Panc1 (cell line): ENCODE measurements around the gene C10orf105. TPM values are rescaled to one million over a fixed set of nuclear protein-coding genes. Genes with fewer than 3 reads are reported as not detected.

Experiments
- ATAC-seq: fragments of 200-7000 bp; cut with Tn5 transposase; 2 replicates; pipeline ENCODE4 v1.9.1; 2020; ENCODE audit warnings: mild to moderate bottlenecking, moderate library complexity
- BruUV-seq: library from RNA; stranded (reverse); fragments of 400-500 nt; replicated peaks from 2 replicates; lab custom pipeline; 2021; lab: Mats Ljungman, UMichigan
- CTCF ChIA-PET: fragments of 300-600 bp; sonication (Branson Sonifier 250); formaldehyde crosslinking; loops from one replicate; lab custom pipeline; 2022; ENCODE audit warnings: antibody characterized with exemption; lab: Charles Lee
- POLR2A ChIA-PET: fragments of 300-600 bp; sonication (Branson Sonifier 250); formaldehyde crosslinking; loops from one replicate; lab custom pipeline; 2022; ENCODE audit warnings: antibody characterized with exemption; lab: Charles Lee
- DNase-seq: peaks from one replicate; pipeline ENCODE4 v3.0.0-alpha.2; 2010; ENCODE audit warnings: low read depth, low spot score
- H3K27ac ChIP-seq: 2 replicates; pipeline ENCODE4 v1.5.1; 2011; ENCODE audit warnings: mild to moderate bottlenecking, low read length, inconsistent platforms
- H3K27me3 ChIP-seq: fragments of 200-500 bp; sonication (Bioruptor generic); 2 replicates; pipeline ENCODE4 v1.6.0; 2014; ENCODE audit warnings: low read length, inconsistent platforms; ENCODE audit not compliant: control insufficient read depth, insufficient read depth
- H3K36me3 ChIP-seq: fragments of 200-500 bp; sonication (Bioruptor generic); 2 replicates; pipeline ENCODE4 v1.5.1; 2014; ENCODE audit warnings: inconsistent platforms, mild to moderate bottlenecking, low read length, moderate library complexity; ENCODE audit not compliant: control insufficient read depth, insufficient read depth
- H3K4me1 ChIP-seq: 2 replicates; pipeline ENCODE4 v1.5.1; 2011; ENCODE audit warnings: inconsistent platforms, mild to moderate bottlenecking, low read length, moderate library complexity; ENCODE audit not compliant: control insufficient read depth, insufficient read depth
- H3K4me3 ChIP-seq, 2 experiments: 2 replicates each; pipeline ENCODE4 v1.5.1; 2011 to 2012; ENCODE audit warnings: low read depth in 2 of 2, low read length in 2 of 2, mild to moderate bottlenecking in 2 of 2, inconsistent platforms in 1 of 2, moderate library complexity in 1 of 2
- H3K9me3 ChIP-seq: fragments of 200-500 bp; sonication (Bioruptor generic); 2 replicates; pipeline ENCODE4 v1.5.1; 2014; ENCODE audit warnings: low read depth, mild to moderate bottlenecking, inconsistent platforms, low read length, moderate library complexity; ENCODE audit not compliant: control insufficient read depth, insufficient read depth
- POLR2AphosphoS5 ChIP-seq: IDR thresholded peaks from 2 replicates; pipeline ENCODE4 v1.6.1; 2012; ENCODE audit warnings: mild to moderate bottlenecking, low read depth, low read length, moderate library complexity
- SIN3A ChIP-seq: IDR thresholded peaks from 2 replicates; pipeline ENCODE4 v1.6.1; 2012; ENCODE audit warnings: low read depth, mild to moderate bottlenecking, low read length, moderate library complexity, borderline replicate concordance; ENCODE audit not compliant: insufficient read depth
- TCF7L2 ChIP-seq: IDR thresholded peaks from 2 replicates; pipeline ENCODE4 v1.6.1; 2011; ENCODE audit warnings: mild to moderate bottlenecking, low read depth, low read length, inconsistent platforms
- in situ Hi-C: cut with HindIII; loops from 2 replicates; pipeline ENCODE4 v1.10.0; 2016; ENCODE audit warnings: low sequenced_read_pairs, low pct_unique_long_range_greater_than_20kb
- intact Hi-C: fragments of 100-400 bp; cut with micrococcal nuclease; formaldehyde crosslinking; loops from one replicate; pipeline ENCODE4 v1.10.0; 2022; ENCODE audit not compliant: unreplicated experiment
- total RNA-seq: library from RNA; stranded (reverse); gene quantifications from one replicate; pipeline ENCODE4 v1.2.1, GENCODE V29; 2021; ENCODE audit not compliant: unreplicated experiment
- TF ChIP-seq, protein P1 (sequence below), 2 experiments: IDR thresholded peaks; 2 replicates each; pipeline ENCODE4 v1.6.1; 2011 to 2012; ENCODE audit warnings: low read depth in 2 of 2, control low read depth in 1 of 2, low read length in 1 of 2, mild to moderate bottlenecking in 1 of 2, moderate library complexity in 1 of 2; ENCODE audit not compliant: insufficient read depth in 1 of 2
- TF ChIP-seq, protein P2 (sequence below): fragments of 450-650 bp; IDR thresholded peaks from 2 replicates; pipeline ENCODE4 v1.5.1; 2017; ENCODE audit warnings: mild to moderate bottlenecking

Gene C10orf105
- total RNA-seq, 1 experiment from 2014 or later, result not detected

DNA sequence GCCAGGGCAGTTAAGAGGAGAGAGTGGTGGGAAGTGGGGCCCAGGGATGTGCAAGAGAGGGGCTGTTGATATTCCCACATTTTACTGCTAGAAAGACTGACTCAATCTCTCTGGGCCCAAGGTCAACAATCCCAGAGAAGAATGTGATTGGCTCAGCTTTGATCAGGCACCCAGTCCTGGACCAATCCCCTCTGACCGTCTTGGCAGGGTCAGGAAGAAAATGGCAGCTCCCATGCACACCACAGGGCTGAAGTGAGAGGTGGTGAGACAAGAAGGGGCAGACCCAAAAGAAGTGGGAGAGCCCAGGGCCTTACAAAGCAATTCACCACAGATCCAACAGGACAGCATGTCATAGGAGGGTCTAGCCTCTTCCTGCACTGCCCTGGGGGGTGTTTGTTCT is 3.3 kb upstream of the C10orf105 start:
- TF ChIP-seq TCF7L2, result no peak
- TF ChIP-seq, protein P1, sequence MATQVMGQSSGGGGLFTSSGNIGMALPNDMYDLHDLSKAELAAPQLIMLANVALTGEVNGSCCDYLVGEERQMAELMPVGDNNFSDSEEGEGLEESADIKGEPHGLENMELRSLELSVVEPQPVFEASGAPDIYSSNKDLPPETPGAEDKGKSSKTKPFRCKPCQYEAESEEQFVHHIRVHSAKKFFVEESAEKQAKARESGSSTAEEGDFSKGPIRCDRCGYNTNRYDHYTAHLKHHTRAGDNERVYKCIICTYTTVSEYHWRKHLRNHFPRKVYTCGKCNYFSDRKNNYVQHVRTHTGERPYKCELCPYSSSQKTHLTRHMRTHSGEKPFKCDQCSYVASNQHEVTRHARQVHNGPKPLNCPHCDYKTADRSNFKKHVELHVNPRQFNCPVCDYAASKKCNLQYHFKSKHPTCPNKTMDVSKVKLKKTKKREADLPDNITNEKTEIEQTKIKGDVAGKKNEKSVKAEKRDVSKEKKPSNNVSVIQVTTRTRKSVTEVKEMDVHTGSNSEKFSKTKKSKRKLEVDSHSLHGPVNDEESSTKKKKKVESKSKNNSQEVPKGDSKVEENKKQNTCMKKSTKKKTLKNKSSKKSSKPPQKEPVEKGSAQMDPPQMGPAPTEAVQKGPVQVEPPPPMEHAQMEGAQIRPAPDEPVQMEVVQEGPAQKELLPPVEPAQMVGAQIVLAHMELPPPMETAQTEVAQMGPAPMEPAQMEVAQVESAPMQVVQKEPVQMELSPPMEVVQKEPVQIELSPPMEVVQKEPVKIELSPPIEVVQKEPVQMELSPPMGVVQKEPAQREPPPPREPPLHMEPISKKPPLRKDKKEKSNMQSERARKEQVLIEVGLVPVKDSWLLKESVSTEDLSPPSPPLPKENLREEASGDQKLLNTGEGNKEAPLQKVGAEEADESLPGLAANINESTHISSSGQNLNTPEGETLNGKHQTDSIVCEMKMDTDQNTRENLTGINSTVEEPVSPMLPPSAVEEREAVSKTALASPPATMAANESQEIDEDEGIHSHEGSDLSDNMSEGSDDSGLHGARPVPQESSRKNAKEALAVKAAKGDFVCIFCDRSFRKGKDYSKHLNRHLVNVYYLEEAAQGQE (IDR thresholded peaks at IDR 0.05; ENCODE audit: insufficient read depth in 1 of 2, low read depth in 2 of 2, low read length in 1 of 2), result no peak
- no peak for TF ChIP-seq SIN3A
- Histone ChIP-seq H3K27me3 (no peaks in the 10 kb centered on the region), H3K36me3 (no peaks in the 10 kb centered on the region), H3K27ac (no peak overlapping the region), H3K4me3 (no peak overlapping the region), H3K4me1 (peaks cover 7% of the 10 kb centered on the region; the same call in 1 of the 2 replicates), H3K9me3 (no peaks in the 10 kb centered on the region)
- DNase-seq (no peak), ATAC-seq (no peak)
- in situ Hi-C loops, result no loop called here
- intact Hi-C loops, result no loop called here
- ChIA-PET CTCF (interaction anchor here (0.6 kb wide), 1 partner anchor 407 kb away, joined by 6 read pairs; no protein-coding TSS in a partner anchor), POLR2A (no interaction called here)
- no TSS peak for BruUV-seq

DNA sequence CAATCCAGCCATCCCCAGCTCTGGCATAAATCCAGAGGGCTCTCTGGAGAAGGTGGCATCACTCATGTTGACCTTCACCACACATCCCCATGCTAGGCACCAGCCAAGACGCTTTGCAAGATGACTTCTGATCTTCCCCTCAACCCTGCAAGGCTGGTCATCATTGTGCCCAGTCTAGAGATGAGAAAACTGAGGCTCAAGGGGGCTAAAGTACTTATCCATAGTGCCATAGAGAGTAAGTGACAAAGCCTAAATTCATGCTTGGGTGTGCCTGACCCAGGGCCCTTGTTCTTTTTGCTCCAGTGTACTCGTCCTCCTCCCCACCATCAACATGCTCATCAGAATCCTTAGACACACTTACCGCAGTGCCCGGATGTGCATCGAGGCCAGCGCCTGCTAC is 1.7 kb upstream of the C10orf105 start:
- in situ Hi-C loops, result no loop called here

More for the DNA sequence above, 1.7 kb upstream of the C10orf105 start:
- ChIA-PET CTCF (no interaction called here), POLR2A (interaction anchor here (0.5 kb wide), 1 partner anchor 177 kb away, joined by 19 read pairs; no protein-coding TSS in a partner anchor)
- no peaks in the 10 kb centered on the region for H3K36me3 ChIP-seq
- H3K4me1 ChIP-seq, result peaks cover 2% of the 10 kb centered on the region; the same call in 1 of the 2 replicates
- intact Hi-C loops, result no loop called here
- no peaks in the 10 kb centered on the region for H3K27me3 ChIP-seq
- BruUV-seq, result no TSS peak
- H3K4me3 ChIP-seq, result no peak overlapping the region
- TF ChIP-seq, protein P1 (IDR thresholded peaks at IDR 0.05; ENCODE audit: insufficient read depth in 1 of 2, low read depth in 2 of 2, low read length in 1 of 2), result no peak
- no peak for TF ChIP-seq TCF7L2
- TF ChIP-seq POLR2AphosphoS5, result no peak
- TF ChIP-seq, protein P2, sequence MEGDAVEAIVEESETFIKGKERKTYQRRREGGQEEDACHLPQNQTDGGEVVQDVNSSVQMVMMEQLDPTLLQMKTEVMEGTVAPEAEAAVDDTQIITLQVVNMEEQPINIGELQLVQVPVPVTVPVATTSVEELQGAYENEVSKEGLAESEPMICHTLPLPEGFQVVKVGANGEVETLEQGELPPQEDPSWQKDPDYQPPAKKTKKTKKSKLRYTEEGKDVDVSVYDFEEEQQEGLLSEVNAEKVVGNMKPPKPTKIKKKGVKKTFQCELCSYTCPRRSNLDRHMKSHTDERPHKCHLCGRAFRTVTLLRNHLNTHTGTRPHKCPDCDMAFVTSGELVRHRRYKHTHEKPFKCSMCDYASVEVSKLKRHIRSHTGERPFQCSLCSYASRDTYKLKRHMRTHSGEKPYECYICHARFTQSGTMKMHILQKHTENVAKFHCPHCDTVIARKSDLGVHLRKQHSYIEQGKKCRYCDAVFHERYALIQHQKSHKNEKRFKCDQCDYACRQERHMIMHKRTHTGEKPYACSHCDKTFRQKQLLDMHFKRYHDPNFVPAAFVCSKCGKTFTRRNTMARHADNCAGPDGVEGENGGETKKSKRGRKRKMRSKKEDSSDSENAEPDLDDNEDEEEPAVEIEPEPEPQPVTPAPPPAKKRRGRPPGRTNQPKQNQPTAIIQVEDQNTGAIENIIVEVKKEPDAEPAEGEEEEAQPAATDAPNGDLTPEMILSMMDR, result no peak
- no peak for TF ChIP-seq SIN3A
- DNase-seq, result no peak
- ATAC-seq, result no peak
- no peak overlapping the region for H3K27ac ChIP-seq
- H3K9me3 ChIP-seq, result no peaks in the 10 kb centered on the region
